GM19468 (cell line): ENCODE measurements around the gene FOXK2.

ENCODE experiments used
- ATAC-seq: cut with Tn5 transposase; IDR thresholded peaks from one replicate; pipeline ENCODE4 v1.9.1; 2021; ENCODE audit warnings: mild to moderate bottlenecking, moderate library complexity, moderate number of reproducible peaks; ENCODE audit not compliant: unreplicated experiment; ENCODE audit errors: extremely low read depth

The FOXK2 gene

GRCh38 chr17:82600731-82601446 lies 81.4 kb downstream of the FOXK2 start:
- no peak for ATAC-seq

- ATAC-seq, result no peak
These were observed 82.0 kb downstream of the FOXK2 start for GRCh38 chr17:82601447-82602000.

GRCh38 chr17:82602487-82602886 lies 83.0 kb downstream of the FOXK2 start:
- no peak for ATAC-seq

GRCh38 chr17:82602986-82603710 lies 83.6 kb downstream of the FOXK2 start:
- no peak for ATAC-seq

- ATAC-seq, result no peak
These were observed 84.5 kb downstream of the FOXK2 start for GRCh38 chr17:82603981-82604448.

GRCh38 chr17:82604532-82604931 lies 85.0 kb downstream of the FOXK2 start:
- no peak for ATAC-seq

GRCh38 chr17:82605939-82606600 lies 86.5 kb downstream of the FOXK2 start:
- ATAC-seq, result no peak

GRCh38 chr17:82608816-82609215 lies 89.3 kb downstream of the FOXK2 start:
- ATAC-seq, result no peak

- no peak for ATAC-seq
These were observed 90.1 kb downstream of the FOXK2 start for GRCh38 chr17:82609655-82610054.

GRCh38 chr17:82611140-82612058 lies 91.9 kb downstream of the FOXK2 start:
- no peak for ATAC-seq

GRCh38 chr17:82613283-82614094 lies 94.0 kb downstream of the FOXK2 start:
- ATAC-seq, result no peak

- no peak for ATAC-seq
These were observed 94.6 kb downstream of the FOXK2 start for GRCh38 chr17:82614095-82614631.

GRCh38 chr17:82615084-82616020 lies 95.8 kb downstream of the FOXK2 start:
- no peak for ATAC-seq

- ATAC-seq, result no peak
These were observed 96.6 kb downstream of the FOXK2 start for GRCh38 chr17:82616021-82616711.

- ATAC-seq, result no peak
These were observed 99.7 kb downstream of the FOXK2 start for GRCh38 chr17:82619211-82619610.

- no peak for ATAC-seq
These were observed 100.1 kb downstream of the FOXK2 start for GRCh38 chr17:82619641-82620040.

GRCh38 chr17:82623707-82624106 lies 104.2 kb downstream of the FOXK2 start:
- no peak for ATAC-seq
